HG03558 (cell line): ENCODE measurements around the gene PLSCR4.

ENCODE experiments used
- ATAC-seq: cut with Tn5 transposase; IDR thresholded peaks from one replicate; pipeline ENCODE4 v1.9.1; 2021; ENCODE audit warnings: moderate number of reproducible peaks; ENCODE audit not compliant: unreplicated experiment; ENCODE audit errors: extremely low read depth

Gene PLSCR4

GRCh38 chr3:146164506-146164905 is 86.4 kb downstream of the PLSCR4 start:
- ATAC-seq, result no peak

- ATAC-seq, result no peak
These were observed 86.8 kb downstream of the PLSCR4 start for GRCh38 chr3:146164071-146164470.

GRCh38 chr3:146163584-146163983 is 87.3 kb downstream of the PLSCR4 start:
- no peak for ATAC-seq

- ATAC-seq, result no peak
These were observed 88.3 kb downstream of the PLSCR4 start for GRCh38 chr3:146162561-146162960.

- no peak for ATAC-seq
These were observed 89.3 kb downstream of the PLSCR4 start for GRCh38 chr3:146161663-146162002.

- no peak for ATAC-seq
These were observed 89.8 kb downstream of the PLSCR4 start, which contains the start of gene PLOD2 for GRCh38 chr3:146160964-146161662. PLOD2 (minus strand) TSS chr3:146161184; CDS start chr3:146160989, 195 bp downstream.

GRCh38 chr3:146160321-146160963 is 90.5 kb downstream of the PLSCR4 start:
- no peak for ATAC-seq

GRCh38 chr3:146159616-146160320 is 91.1 kb downstream of the PLSCR4 start:
- ATAC-seq, result no peak

GRCh38 chr3:146159037-146159436 is 91.9 kb downstream of the PLSCR4 start:
- no peak for ATAC-seq

- ATAC-seq, result no peak
These were observed 93.4 kb downstream of the PLSCR4 start for GRCh38 chr3:146157325-146158060.

- no peak for ATAC-seq
These were observed 94.1 kb downstream of the PLSCR4 start for GRCh38 chr3:146156666-146157314.

- ATAC-seq, result no peak
These were observed 94.8 kb downstream of the PLSCR4 start for GRCh38 chr3:146156095-146156494.

- ATAC-seq, result no peak
These were observed 95.9 kb downstream of the PLSCR4 start for GRCh38 chr3:146154995-146155394.

- ATAC-seq, result no peak
These were observed 96.6 kb downstream of the PLSCR4 start for GRCh38 chr3:146154316-146154715.

GRCh38 chr3:146153429-146153828 is 97.5 kb downstream of the PLSCR4 start:
- ATAC-seq, result no peak

- no peak for ATAC-seq
These were observed 98.1 kb downstream of the PLSCR4 start for GRCh38 chr3:146152834-146153233.

- no peak for ATAC-seq
These were observed 102.4 kb downstream of the PLSCR4 start for GRCh38 chr3:146148468-146148931.

GRCh38 chr3:146145642-146146041 is 105.3 kb downstream of the PLSCR4 start:
- no peak for ATAC-seq

GRCh38 chr3:146142757-146143156 is 108.1 kb downstream of the PLSCR4 start:
- ATAC-seq, result no peak
